Right forelimb (tissue), 1 donor: ENCODE results near the gene IPO4.

ENCODE experiments used
- DNase-seq: peaks from one replicate; pipeline ENCODE4 v3.0.0-alpha.2; 2018

Gene IPO4

DNA sequence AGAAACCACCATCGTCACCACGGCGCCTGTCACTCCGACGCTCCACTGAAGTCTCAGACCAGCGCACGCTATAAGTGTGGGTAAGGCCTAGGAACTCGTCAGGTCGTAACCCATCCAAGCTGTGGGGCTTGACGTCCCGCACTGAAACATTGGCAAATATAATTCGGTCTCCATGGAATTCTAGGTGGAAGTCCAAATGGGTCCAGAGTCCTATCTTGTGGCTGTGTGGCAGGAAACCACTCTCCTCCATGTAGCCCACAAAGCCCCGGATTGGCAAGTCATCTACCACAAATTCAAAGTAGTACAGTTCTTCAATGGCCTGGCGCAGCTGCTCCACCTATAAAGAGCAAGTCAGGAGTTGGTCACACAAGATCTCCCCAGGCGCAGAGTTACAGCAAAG, 4.3 kb upstream of the IPO4 start:
- DNase-seq = no peak

DNA sequence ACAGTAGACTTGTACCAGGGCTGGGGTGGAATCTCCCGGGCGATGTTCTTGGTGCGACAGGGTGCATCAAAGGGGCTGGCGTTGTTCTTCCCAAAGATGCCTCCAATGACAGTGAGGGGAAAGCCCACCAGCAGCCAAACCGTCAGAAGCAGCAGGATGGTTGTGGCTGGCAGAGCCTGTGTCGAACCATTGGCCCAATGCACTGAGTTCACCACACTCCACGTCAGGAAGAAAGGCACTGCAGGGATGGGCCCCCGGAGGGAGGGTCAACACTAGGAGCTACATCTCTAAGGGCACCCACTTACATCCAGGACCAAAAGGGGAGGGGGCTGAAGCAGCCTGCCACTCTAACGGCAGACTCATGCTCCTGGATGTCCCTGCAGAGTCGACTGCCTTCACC, 1.8 kb upstream of the IPO4 start:
- DNase-seq = no peak

DNA sequence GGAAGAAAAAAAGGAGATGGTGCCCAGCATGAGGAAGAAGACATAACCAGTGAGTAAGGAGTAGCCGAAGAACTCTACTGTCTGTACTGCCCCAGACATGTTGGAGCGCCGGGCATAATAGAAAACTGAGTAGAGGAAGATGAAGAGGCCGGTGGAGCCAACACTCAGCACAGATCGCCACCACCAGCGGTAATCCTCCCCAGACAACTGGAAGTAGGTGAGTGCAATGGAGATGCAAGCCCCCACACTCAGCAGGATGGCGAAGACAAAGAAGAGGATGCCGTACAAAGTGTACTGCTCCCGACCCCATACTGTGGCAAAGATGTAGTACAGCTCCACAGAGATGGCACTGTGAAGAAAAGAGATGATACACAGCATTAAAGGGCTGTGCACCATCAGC, 844 bp upstream of the IPO4 start:
- no peak for DNase-seq

DNA sequence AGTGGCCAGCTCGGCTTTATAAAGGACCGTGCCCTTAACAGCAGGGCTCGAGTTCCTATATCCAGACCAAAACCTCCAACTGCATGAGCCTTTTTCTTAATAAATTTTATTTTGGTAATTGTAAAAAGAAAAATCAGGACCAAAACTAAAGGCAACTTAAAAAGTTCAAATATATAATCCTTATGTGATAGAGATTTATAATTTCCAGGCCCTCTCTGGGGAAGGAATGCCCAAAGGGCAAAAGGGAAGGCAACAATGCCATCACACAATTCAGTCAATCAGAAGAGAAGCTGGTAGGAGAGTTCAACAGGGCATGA, 401 bp upstream of the IPO4 start:
- DNase-seq = no peak

DNA sequence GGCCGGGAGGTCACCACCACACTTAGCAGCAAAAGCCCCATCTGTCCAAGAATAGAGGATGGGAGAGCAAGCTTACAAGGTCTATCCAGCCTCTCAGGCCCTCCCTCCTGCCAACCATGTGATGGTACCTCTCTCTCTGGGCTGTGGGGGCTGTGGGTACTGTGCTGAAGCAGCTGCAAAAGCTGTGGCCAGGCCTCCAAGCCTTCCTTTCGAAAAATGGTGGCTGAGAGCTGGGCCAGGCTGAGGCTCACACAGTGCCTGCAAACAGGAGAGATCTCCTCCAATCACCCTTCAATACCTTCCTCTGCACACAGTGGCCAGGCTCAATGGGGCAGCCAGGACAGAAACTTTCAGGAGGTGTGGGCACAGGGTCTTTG, 1.1 kb downstream of the IPO4 start:
- no peak for DNase-seq

DNA sequence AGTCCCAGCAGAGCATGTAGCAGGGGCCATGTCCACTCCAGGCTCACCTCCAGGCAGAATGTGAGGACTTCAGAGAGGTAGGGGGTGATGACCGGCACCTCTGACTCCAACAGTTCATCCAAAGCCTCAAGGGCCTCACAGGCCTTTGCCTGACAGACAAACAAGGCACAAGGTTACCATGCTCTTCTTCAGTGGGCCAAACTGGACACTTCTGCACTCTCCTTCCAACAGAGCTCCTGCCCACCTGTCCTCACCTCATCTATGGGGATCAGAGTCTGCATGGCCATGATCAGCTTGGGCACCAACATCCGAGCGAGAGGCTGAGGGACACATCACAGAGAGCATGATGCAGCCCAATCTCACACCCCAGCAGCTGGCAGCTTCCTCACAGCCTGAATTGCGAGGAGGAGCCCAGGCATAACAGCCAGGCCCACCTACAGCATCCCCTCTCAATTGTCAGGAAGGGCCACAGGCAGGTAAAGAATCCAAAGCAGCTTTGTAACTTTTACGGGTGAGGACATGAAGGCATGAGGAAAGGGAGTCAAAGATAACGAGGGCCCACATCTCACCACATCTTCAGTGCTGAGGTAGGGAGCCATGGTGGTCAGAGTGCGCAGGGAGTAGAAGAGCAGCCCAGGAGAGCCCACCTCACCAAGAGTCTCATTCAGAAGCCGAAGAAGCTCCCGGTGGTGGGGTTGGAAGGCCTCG, 1.6 kb downstream of the IPO4 start:
- DNase-seq = no peak

DNA sequence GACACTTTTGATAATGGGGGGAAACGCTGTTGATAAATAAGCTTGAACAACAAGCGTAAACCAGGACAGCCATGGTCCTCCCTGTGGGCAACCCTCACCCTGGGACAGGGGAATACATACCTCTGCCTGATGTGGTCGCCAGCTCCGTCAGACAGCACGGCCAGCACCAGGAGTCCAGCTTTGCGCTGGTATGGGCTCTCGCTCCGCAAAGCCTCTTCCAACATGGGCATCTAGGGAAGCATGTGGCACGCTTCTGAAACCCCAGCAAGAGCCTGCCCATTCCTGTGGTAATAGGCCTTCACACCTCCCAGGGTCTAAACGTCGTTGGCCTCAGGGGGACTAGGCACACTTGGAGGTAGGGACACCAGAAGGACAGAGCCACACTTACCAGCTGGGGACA, 2.9 kb downstream of the IPO4 start:
- no peak for DNase-seq

DNA sequence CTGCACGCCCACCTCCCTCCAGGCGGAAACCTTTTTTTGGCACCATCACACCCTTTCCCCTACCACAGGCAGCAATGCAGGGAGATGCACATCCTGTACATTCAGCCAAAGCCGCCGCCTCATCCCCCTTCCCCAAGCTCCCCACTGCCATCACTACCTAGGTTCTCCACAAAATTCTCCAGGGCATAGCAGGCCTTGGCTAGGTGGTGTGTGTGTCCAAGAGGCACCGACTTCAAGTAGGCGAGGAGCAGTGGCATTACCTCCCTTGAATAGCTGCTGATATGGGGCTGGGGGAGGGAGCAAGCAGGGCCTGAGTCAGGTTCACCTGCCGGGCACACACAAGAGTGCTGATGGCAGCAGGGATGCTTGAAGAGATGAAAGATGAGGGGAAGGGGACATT, 3.6 kb downstream of the IPO4 start:
- DNase-seq = no peak

DNA sequence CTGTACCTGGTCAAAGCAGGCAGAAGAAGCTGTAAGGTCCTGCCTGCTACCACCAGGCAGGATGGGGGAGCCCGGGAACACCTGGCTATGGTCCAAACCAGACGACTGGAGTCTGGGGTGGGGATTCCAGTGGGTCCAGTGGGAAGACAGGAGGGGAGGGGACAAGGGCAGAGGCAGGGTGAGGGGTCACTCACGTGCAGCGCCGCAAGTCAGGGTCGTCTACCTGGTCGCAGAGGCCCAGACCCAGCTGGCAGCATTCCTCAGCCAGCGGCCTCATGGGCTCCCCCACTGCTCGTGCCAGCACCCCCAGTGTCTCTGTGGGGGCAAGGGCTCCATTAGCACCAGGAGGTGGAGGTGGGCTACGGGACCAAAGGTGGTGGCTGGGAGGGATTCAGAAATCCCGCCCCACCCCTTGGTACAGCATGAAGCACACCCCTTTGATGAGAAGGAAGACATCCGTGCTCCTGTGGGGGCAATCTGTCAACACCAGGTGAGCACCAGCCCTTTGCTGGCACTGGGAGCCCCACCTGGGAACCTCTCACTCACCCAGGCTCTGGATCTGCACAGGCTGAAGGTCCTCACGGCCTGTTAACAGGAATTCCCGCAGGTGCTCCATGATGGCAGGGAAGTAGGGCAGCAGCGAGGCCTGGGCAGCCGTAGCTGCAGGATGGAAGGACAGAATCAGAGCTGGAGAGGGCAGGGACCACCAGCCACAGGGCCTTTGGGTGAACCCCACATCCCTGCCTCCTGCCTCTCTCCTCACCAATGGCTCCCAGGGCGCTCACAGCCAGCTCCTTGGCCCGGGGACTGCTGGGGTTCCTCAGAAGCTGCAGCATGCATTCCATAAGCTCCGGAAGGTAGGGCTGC, 4.3 kb downstream of the IPO4 start:
- DNase-seq = no peak

DNA sequence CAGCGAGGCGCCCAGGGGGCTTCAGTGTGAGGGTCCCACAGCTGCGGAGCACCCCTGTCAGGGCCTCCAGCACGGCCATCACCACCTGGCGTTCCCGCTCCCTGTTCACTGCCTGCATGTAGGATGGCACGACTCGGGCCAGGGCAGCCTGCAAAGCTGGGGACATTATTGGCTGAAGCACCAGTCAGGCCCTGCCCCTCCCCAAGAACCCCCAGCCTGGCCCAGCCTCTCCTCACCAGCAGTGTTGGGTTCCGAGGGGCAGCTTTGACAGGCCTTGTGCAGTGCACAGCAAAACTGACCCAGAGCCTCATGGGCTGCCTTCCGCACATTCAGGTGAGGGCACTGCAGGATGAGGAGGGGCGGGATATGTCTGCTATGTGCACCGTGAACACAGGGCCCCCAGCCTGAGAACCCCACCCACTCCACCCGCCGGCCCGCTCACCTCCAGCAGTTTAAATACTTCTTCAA, 5.6 kb downstream of the IPO4 start:
- no peak for DNase-seq

DNA sequence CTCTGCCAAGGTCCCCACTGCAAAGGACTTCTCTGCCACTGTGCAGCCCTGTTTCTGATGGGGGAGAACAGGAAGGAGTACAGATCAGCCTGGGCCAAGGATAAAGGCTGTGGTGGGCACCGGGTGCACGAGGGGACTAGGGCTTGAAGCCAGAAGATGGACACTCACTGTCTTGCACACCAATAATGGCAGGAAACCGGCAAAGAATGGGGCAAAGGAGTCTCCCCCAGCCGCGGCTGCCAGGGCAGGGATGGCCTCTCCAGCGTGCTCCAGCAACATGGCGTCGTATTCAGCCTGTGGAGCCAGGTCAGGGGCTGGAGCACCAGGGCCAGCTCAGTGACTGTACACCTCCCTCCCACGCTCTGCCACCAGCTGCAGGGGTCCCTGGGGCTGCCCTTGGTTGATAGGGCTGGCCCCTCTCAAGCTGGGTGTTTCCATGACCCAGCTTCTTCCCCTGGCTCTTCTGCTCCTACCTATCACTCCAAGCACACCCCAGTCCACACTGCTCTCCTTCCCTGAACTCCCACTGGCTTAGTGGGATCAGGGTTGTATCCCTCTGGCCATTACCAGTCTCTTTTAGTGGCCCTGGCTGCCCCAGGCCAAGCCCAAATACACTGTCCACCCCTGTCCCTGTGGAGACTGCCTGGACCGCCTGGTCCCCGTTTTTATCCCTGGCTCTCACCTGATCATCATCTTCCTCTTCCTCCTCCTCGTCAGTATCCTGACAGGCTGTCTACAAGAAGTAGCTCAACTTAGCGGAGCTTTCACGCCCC, 6.3 kb downstream of the IPO4 start:
- no peak for DNase-seq

DNA sequence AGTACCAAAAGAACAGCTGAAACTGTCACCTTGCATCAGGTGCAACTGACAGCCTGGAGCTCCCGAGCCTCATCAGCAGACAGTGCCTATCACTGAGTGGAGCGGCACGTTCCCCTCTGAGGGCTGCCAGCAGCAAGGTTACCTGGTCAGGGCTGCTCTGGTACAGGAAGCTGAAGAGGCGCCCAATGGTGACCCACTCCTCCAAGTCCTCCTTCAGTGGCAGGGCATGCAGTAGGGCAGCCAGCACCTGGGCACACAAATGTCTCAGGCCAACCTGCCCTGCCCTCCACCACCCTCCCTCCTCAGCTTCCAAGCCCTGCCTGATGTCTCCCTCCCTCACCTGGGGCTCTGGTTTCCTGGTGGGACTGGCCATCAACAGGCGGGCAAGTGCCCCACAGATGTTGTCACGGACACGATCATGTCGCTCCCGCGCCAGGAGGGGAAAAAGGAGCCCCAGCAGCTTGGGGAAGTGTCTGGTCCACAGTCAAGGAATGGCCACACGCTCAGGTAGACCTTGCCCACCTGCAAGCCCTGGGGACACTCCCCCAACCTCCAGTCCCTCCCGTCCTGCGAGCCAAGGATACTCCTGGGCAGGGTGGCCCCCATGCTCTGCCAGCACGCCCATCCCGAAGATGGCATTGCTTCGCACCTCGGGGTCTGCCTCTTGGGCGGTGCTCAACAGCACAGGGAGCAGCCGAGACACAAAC, 7.1 kb downstream of the IPO4 start:
- DNase-seq = no peak

DNA sequence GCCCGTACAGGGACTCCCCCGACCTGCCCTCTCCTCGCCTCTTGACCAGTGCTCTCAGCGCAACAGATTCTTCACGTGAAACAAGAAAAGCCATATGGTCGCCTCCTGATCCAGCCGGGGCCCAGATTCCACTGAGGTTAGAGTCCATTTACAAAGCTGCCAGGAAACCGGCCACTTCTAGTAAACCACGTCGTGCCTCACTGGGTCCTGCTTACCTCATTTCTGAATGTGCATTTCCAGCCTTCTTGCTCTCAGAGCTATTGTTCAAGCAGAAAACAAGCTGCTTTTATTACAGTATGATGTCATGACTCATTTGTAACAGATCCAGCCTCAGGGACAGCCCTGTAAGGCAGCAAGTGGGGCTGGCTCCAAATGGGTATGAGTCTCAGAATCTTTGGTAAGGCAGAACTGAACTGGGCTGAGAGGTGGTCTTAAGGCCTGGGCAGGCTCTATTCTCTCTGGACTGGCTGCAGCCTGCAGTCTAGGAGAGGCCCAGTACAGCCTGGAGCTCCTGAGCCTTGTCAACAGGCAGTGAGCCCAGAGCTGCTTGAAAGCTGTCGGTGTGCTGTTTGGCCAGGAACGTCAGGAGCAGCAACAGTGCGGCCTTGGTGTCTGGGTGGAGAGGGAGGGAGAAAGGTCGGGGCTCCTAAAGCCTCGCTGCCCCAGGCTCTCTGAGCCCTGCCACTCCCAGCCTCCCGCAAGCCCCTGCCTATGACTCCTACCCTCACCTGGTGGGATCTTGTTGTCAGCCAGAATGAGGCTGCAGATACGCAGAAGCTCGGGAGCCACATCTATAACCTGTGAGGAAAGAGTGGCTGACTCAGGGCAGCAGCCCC, 8.4 kb downstream of the IPO4 start:
- no peak for DNase-seq

DNA sequence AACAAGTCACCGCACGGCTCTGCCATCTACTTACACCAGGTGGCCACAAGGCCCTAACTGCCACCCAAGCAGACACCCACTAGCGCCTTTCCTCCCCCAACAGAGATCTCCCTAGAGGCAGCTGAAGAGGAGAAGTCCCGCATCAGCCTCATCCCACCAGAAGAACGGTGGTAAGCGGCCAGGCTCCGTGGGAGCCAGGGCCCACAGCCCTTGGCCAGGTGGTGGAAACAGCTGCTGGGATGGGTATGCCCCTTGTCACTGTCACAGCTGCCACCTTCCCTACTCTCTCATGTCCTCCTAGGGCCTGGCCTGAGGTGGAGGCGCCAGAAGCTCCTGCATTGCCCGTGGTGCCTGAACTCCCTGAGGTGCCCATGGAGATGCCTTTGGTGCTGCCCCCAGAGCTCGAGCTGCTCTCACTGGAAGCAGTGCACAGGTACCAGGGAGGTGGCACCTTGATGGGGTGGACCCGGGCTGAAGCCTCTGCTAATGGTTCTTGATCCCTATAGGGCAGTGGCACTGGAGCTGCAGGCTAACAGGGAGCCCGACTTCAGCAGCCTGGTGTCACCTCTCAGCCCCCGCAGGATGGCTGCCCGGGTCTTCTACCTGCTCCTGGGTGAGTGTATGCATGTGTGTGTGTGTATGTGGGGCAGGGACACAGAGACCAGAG, 9.2 kb downstream of the IPO4 start:
- no peak for DNase-seq

DNA sequence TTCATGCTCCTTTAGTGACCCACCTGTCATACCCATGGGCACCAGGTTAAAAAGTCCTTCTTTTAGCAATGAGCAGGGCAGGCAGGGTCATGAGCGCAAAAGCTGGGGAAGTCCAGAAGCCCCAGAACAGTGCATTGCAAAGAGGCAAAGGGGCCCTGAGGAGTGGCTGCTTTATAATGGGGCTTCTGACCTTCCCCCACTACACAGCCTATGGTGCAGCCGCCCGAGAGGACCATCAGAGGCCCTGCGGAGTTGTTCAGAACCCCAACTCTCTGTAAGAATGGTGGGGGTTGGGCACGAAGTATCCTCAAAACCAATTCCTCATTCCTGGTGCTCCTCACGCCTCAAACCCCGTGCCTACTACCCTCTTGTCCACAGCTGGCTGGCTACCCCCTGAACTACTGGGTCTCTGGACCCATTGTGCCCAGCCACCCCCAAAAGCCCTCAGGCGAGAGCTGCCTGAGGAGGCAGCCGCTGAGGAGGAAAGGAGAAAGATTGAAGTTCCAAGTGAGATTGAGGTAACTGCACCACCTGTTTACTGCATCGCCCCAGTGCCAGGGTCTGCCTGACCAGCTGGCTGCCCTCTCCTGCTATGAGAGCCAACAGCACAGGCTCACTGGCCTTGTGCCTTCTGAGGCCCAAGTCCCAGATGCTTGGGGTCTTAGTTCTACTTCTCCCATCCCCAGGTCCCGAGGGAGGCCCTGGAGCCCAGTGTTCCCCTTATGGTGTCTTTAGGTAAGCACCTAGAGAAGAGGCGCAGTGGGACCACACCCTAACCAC, 10.0 kb downstream of the IPO4 start:
- DNase-seq = no peak

DNA sequence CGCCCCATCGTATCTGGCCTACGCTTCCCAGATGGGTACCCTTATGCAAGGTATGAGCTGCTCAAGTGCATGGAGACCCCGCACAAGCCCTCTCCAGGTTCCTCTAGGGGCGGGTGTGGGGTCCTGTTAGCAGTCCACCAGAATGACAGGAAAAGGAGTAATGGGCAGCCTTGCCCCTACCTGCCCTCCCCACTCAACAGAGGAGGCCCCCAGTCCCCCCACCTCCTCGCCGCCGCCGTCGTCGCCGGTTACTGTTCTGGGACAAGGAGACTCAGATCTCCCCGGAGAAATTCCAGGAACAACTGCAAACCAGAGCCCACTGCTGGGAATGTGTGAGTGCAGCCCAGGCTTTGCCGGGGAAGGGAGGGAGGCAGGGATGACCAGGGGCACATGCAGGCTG, 10.7 kb downstream of the IPO4 start:
- DNase-seq = no peak

DNA sequence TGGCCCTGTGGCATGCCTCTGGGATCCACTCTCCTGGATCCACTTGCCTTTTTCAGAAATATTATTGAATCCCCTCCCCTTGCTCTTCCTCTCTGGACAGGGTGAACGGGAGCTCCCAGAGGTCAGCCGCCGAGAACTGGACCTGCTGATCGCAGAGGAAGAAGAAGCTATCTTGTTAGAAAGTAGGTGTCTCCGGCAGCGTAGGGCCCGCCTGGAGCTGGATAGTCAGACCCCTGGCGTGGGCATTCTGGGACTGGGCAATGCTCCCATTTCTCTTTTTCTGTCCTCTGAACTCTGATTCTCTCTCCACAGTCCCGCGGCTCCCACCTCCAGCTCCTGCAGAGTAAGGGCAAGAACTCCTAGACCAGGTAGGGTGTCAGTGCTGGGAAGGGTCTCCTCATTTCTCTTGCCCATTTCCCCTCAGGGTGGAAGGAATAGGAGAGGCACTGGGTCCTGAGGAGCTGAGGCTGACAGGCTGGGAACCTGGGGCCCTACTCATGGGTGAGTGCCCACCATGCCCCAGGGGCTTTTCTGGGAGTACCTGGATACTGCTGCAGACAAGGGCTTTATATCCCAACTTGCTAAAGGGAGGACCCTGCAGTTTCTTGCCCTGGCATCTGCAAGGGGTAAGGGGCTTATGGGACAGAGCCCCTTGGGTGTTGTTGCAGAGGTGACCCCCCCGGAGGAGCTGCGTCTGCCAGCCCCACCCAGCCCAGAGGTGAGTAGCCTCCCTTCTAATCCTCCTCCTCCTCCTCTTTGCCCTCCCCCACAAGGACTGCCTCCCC, 11.4 kb downstream of the IPO4 start:
- no peak for DNase-seq

DNA sequence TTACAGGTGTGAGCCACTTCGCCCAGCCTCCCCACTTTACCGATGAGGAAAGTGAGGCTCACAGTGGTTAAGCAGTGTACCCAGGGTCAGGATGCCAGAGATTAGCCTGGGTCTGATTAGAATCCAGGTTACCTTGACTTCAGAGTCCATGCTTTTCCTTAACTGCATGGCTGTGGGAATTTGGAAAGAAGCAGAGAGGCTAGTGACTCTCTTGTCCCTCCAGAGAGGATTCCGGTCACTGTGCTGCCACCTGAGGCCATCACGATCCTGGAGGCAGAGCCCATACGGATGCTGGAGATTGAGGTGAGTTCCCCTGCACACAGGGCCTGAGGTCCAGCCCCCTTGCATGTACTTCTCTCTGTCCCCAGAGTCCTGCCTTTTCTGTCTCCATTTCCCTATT, 12.0 kb downstream of the IPO4 start:
- DNase-seq = no peak

DNA sequence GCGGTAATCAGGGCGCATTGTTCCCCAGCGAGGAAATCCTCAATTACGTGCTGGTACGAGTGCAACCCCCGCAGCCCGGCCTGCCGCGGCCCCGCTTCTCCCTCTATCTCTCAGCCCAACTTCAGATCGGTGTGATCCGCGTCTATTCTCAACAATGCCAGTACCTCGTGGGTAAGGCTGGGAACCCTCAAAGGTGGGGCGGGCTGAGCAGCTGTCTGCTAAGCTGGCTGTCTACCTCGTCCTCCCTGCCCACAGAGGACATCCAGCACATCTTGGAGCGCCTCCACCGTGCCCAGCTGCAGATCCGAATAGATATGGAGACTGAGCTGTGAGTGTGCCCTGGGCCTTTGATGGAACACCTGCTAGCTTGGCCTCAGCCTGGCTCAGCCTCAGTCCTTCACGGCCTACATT, 15.7 kb downstream of the IPO4 start:
- no peak for DNase-seq

DNA sequence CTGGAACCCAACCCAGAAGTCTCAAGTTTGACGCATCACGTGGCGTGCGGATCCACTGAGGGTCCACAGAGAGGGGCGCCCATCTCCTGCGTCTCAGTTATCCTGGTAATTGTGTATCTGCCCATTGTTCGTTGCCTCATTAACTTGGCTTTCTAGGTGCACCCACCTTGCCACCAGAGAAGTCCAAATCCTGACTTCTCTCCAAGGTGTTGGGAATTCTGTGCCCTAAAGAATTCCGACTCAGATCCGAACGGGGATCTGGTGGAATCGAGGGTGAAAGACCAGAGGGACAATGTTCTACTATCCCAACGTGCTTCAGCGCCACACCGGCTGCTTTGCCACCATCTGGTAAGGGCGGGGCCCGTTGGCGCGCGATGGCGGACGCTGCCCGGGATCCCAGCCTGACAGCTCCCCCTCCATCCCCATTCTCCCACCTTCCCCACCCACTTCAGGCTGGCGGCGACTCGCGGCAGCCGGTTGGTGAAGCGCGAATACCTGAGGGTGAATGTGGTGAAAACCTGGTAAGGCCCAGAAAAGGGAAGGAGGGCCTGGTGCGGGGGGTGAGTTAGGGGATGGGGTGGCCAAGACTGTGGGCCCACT, 16.3 kb downstream of the IPO4 start:
- no peak for DNase-seq
